PC-3 (cell line): ENCODE measurements around the gene FCF1. TPM values are rescaled to one million over a fixed set of nuclear protein-coding genes. Genes with fewer than 3 reads are reported as not detected.

ENCODE experiments used
- ATAC-seq: fragments of 200-7000 bp; cut with Tn5 transposase; 2 replicates; pipeline ENCODE4 v1.9.1; 2020; ENCODE audit warnings: mild to moderate bottlenecking, moderate library complexity
- BruUV-seq: library from RNA; stranded (reverse); fragments of 400-500 nt; replicated peaks from 2 replicates; lab custom pipeline; 2021; lab: Mats Ljungman, UMichigan
- CTCF ChIA-PET: fragments of 300-600 bp; sonication (Branson Sonifier 250); formaldehyde crosslinking; loops from one replicate; lab custom pipeline; 2022; ENCODE audit warnings: antibody characterized with exemption; lab: Charles Lee
- POLR2A ChIA-PET: fragments of 300-600 bp; sonication (Branson Sonifier 250); formaldehyde crosslinking; loops from one replicate; lab custom pipeline; 2022; ENCODE audit warnings: antibody characterized with exemption; ENCODE audit not compliant: unreplicated experiment; lab: Charles Lee
- DNase-seq: peaks from one replicate; pipeline ENCODE4 v3.0.0-alpha.2; 2015
- H2AFZ ChIP-seq: fragments of 300-600 bp; sonication (generic); 2 replicates; pipeline ENCODE4 v1.6.0; 2016; ENCODE audit warnings: antibody characterized with exemption, low read length
- H3F3A ChIP-seq: fragments of 300-600 bp; sonication (generic); one replicate; pipeline ENCODE4 v1.6.0; 2017; ENCODE audit warnings: antibody characterized with exemption, low read length, control low read depth, mild to moderate bottlenecking; ENCODE audit not compliant: unreplicated experiment
- H3K27ac ChIP-seq: fragments of 300-600 bp; sonication (generic); 2 replicates; pipeline ENCODE4 v1.5.1; 2016; ENCODE audit warnings: mild to moderate bottlenecking, low read length
- H3K27me3 ChIP-seq: fragments of 300-600 bp; sonication (generic); 2 replicates; pipeline ENCODE4 v1.6.1; 2016; ENCODE audit warnings: low read length, mixed read lengths
- H3K36me3 ChIP-seq: fragments of 300-600 bp; sonication (generic); 2 replicates; pipeline ENCODE4 v1.6.1; 2016; ENCODE audit warnings: low read depth, mixed run types, low read length, mixed read lengths
- H3K4me1 ChIP-seq: fragments of 300-600 bp; sonication (generic); 2 replicates; pipeline ENCODE4 v1.5.1; 2016; ENCODE audit warnings: low read length; ENCODE audit not compliant: insufficient read depth
- H3K4me2 ChIP-seq: fragments of 300-600 bp; sonication (generic); 2 replicates; pipeline ENCODE4 v1.6.0; 2016; ENCODE audit warnings: low read length
- H3K4me3 ChIP-seq: fragments of 300-600 bp; sonication (generic); 2 replicates; pipeline ENCODE4 v1.5.1; 2016; ENCODE audit warnings: mild to moderate bottlenecking, low read length, mixed read lengths
- H3K79me2 ChIP-seq: fragments of 300-600 bp; sonication (generic); 2 replicates; pipeline ENCODE4 v1.6.1; 2017; ENCODE audit warnings: low read length, mixed read lengths
- H3K9ac ChIP-seq: fragments of 300-600 bp; sonication (generic); 2 replicates; pipeline ENCODE4 v1.6.0; 2016; ENCODE audit warnings: mild to moderate bottlenecking, low read length
- H3K9me2 ChIP-seq: fragments of 300-600 bp; sonication (generic); replicated peaks from 2 replicates; pipeline ENCODE4 v1.6.1; 2016; ENCODE audit warnings: mixed run types, low read length, mixed read lengths
- H3K9me3 ChIP-seq: fragments of 300-600 bp; sonication (generic); 2 replicates; pipeline ENCODE4 v1.6.1; 2016; ENCODE audit warnings: low read length, mixed read lengths
- H4K20me1 ChIP-seq: fragments of 300-600 bp; sonication (generic); 2 replicates; pipeline ENCODE4 v1.6.1; 2016; ENCODE audit warnings: low read length, mixed read lengths
- CTCF ChIP-seq: fragments of 300-600 bp; sonication (generic); conservative IDR thresholded peaks from 2 replicates; pipeline ENCODE4 v1.5.1; 2017; ENCODE audit warnings: antibody characterized with exemption, low read depth, mild to moderate bottlenecking, low read length
- EZH2 ChIP-seq: fragments of 300-600 bp; sonication (generic); IDR thresholded peaks from one replicate; pipeline ENCODE4 v1.6.1; 2017; ENCODE audit warnings: antibody characterized with exemption, mild to moderate bottlenecking, low read length; ENCODE audit not compliant: unreplicated experiment
- EZH2phosphoT487 ChIP-seq: fragments of 300-600 bp; sonication (generic); IDR thresholded peaks from 2 replicates; pipeline ENCODE4 v1.6.1; 2018; ENCODE audit warnings: mild to moderate bottlenecking, antibody characterized with exemption, low read length, borderline replicate concordance
- intact Hi-C: fragments of 100-400 bp; cut with micrococcal nuclease; formaldehyde crosslinking; loops from 2 replicates; pipeline ENCODE4 v1.9.0; 2023
- total RNA-seq: library from RNA; depleted of rRNA; stranded (reverse); fragments of >200 nt; gene quantifications from 2 replicates; pipeline ENCODE4 v1.2.3, GENCODE V29; 2014

The FCF1 gene
- total RNA-seq, 1 experiment from 2014 or later = 33.1 TPM

GRCh38 chr14:74762917-74763802, 50.2 kb downstream of the FCF1 start, which contains the start of gene YLPM1:
Gene YLPM1 (plus strand): TSS chr14:74763316. CDS start chr14:74763490, 174 bp downstream.
- Histone ChIP-seq H3K9ac (peak within 1 kb of the TSS; percentile 94), H3F3A (no peaks in the 10 kb centered on the region), H3K9me3 (no peaks in the 10 kb centered on the region), H4K20me1 (peaks cover 34% of the 10 kb centered on the region), H3K27me3 (no peaks in the 10 kb centered on the region), H3K9me2 (no peaks in the 10 kb centered on the region), H2AFZ (peak within 1 kb of the TSS; percentile 94), H3K36me3 (no peaks in the 10 kb centered on the region), H3K4me3 (peak within 1 kb of the TSS; percentile 90), H3K4me2 (peak within 1 kb of the TSS; percentile 89), H3K27ac (peak within 1 kb of the TSS; percentile 41), H3K79me2 (peaks cover 50% of the 10 kb centered on the region), H3K4me1 (peaks cover 20% of the 10 kb centered on the region)
- peak; percentile 98 for DNase-seq
- peak; percentile 69 for TF ChIP-seq CTCF
- TF ChIP-seq EZH2phosphoT487 = no peak
- intact Hi-C loops = loop anchor here (2.0 kb wide), 1 partner anchor 50 kb away; the partner anchor contains the start of genes AREL1 and FCF1
- peak; percentile 91 for ATAC-seq
- POLR2A ChIA-PET = no interaction called here
- no TSS peak for BruUV-seq
- CTCF ChIA-PET = interaction anchor here (0.7 kb wide), 1 partner anchor 118 kb away, joined by 3 read pairs; no protein-coding TSS in a partner anchor

GRCh38 chr14:74763803-74764531, 51.0 kb downstream of the FCF1 start:
- Histone ChIP-seq H3K4me1 (peaks cover 20% of the 10 kb centered on the region), H3K79me2 (peaks cover 57% of the 10 kb centered on the region), H3K9me2 (no peaks in the 10 kb centered on the region), H4K20me1 (peaks cover 40% of the 10 kb centered on the region), H3K9ac (peak overlapping the region; percentile 94), H3K27ac (peak overlapping the region; percentile 41; the same call in 1 of the 2 replicates), H3K27me3 (no peaks in the 10 kb centered on the region), H3K4me2 (peak overlapping the region; percentile 89), H2AFZ (peak overlapping the region; percentile 79), H3F3A (no peaks in the 10 kb centered on the region), H3K4me3 (peak overlapping the region; percentile 90), H3K9me3 (no peaks in the 10 kb centered on the region), H3K36me3 (no peaks in the 10 kb centered on the region)
- TSS peak; percentile 42 for BruUV-seq
- ChIA-PET POLR2A (no interaction called here), CTCF (interaction anchor here (0.6 kb wide), 2 partner anchors 38 to 1360 kb away, joined by 3 to 6 read pairs; no protein-coding TSS in a partner anchor)
- ATAC-seq = peak; percentile 22
- peak; percentile 59 for DNase-seq
- no peak for TF ChIP-seq CTCF
- TF ChIP-seq EZH2phosphoT487 = no peak
- no peak for TF ChIP-seq EZH2
- intact Hi-C loops = loop anchor here (2.0 kb wide), 1 partner anchor 51 kb away; the partner anchor contains the start of genes AREL1 and FCF1
